ENCODE results near the gene ALPK1. TPM values are rescaled to one million over a fixed set of nuclear protein-coding genes. Genes with fewer than 3 reads are reported as not detected.
"Not testable (repeated sequence)": the region's sequence is repeated elsewhere in the genome, so short reads cannot be mapped to it uniquely, and the experiment has no call there.

The ALPK1 gene
- total RNA-seq, 1 donor from 2014 or later: 5.5 TPM

GRCh38 chr4:112299721-112300120, 2.6 kb downstream of the ALPK1 start:
- TF ChIP-seq CTCF (conservative IDR thresholded peaks at IDR 0.05; ENCODE audit: low read depth, low read length): no peak
- DNase-seq (ENCODE audit: low read depth): no peak
- H3K4me3 ChIP-seq (ENCODE audit: low read depth, low read length): no peak overlapping the region

GRCh38 chr4:112302320-112303274, 5.4 kb downstream of the ALPK1 start:
- no peak overlapping the region for H3K4me3 ChIP-seq (ENCODE audit: low read depth, low read length)
- no peak for DNase-seq (ENCODE audit: low read depth)
- TF ChIP-seq CTCF (conservative IDR thresholded peaks at IDR 0.05; ENCODE audit: low read depth, low read length): no peak

- H3K4me3 ChIP-seq (ENCODE audit: low read depth, low read length); DNase-seq (ENCODE audit: low read depth): not testable (repeated sequence)
Measured at GRCh38 chr4:112305477-112305876, 8.3 kb downstream of the ALPK1 start.

GRCh38 chr4:112309263-112309791, 12.2 kb downstream of the ALPK1 start:
- H3K4me3 ChIP-seq (ENCODE audit: low read depth, low read length); DNase-seq (ENCODE audit: low read depth): not testable (repeated sequence)

GRCh38 chr4:112311516-112311915, 14.3 kb downstream of the ALPK1 start:
- DNase-seq (ENCODE audit: low read depth): no peak
- H3K4me3 ChIP-seq (ENCODE audit: low read depth, low read length): no peak overlapping the region
- TF ChIP-seq CTCF (conservative IDR thresholded peaks at IDR 0.05; ENCODE audit: low read depth, low read length): no peak

GRCh38 chr4:112312610-112313239, 15.6 kb downstream of the ALPK1 start:
- TF ChIP-seq CTCF (conservative IDR thresholded peaks at IDR 0.05; ENCODE audit: low read depth, low read length): no peak
- no peak overlapping the region for H3K4me3 ChIP-seq (ENCODE audit: low read depth, low read length)
- no peak for DNase-seq (ENCODE audit: low read depth)

- no peak overlapping the region for H3K4me3 ChIP-seq (ENCODE audit: low read depth, low read length)
- no peak for TF ChIP-seq CTCF (conservative IDR thresholded peaks at IDR 0.05; ENCODE audit: low read depth, low read length)
- no peak for DNase-seq (ENCODE audit: low read depth)
Measured at GRCh38 chr4:112315446-112315845, 18.3 kb downstream of the ALPK1 start.

Measured in epithelial cell of proximal tubule (primary cell).